Ascending aorta (tissue), 2 donors: ENCODE results near the gene PELI1. TPM values are rescaled to one million over a fixed set of nuclear protein-coding genes. Genes with fewer than 3 reads are reported as not detected.

ENCODE experiments used
- DNase-seq, 2 donors: peaks; one replicate each; pipeline ENCODE4 v3.0.0-alpha.2; 2019; ENCODE audit warnings: low spot score in 2 of 2
- H3K27ac ChIP-seq, 2 donors: fragments of 200-600 bp; sonication (generic); one replicate each; pipeline ENCODE4 v1.5.1; 2016 to 2017; ENCODE audit warnings: mild to moderate bottlenecking in 1 of 2
- H3K27me3 ChIP-seq: fragments of 200-600 bp; sonication (generic); one replicate; pipeline ENCODE4 v1.5.1; 2017
- H3K36me3 ChIP-seq, 2 donors: fragments of 200-600 bp; sonication (generic); one replicate each; pipeline ENCODE4 v1.5.1; 2016
- H3K4me1 ChIP-seq, 2 donors: fragments of 200-600 bp; sonication (generic); one replicate each; pipeline ENCODE4 v1.5.1; 2016 to 2017; ENCODE audit warnings: mild to moderate bottlenecking in 1 of 2
- H3K4me3 ChIP-seq, 2 donors: fragments of 200-600 bp; sonication (generic); one replicate each; pipeline ENCODE4 v1.5.1; 2016 to 2017; ENCODE audit warnings: mild to moderate bottlenecking in 1 of 2
- H3K9me3 ChIP-seq, 2 donors: fragments of 200-600 bp; sonication (generic); one replicate each; pipeline ENCODE4 v1.5.1; 2016
- intact Hi-C: fragments of 100-400 bp; cut with DNase I; formaldehyde crosslinking; loops from one replicate; pipeline ENCODE4 v1.15.1; 2023
- total RNA-seq: library from RNA; depleted of rRNA; stranded (reverse); fragments of >200 nt; gene quantifications from one replicate; pipeline ENCODE4 v1.1.0, GENCODE V29; 2016
- TF ChIP-seq, protein P1 (sequence below), 3 experiments: fragments of 200-600 bp in 2 of 3; fragments of 450-650 bp in 1 of 3; sonication (generic) in 2 of 3; IDR thresholded peaks; one replicate each; pipeline ENCODE4 v1.5.1; 2016 to 2019; ENCODE audit warnings: antibody characterized with exemption in 3 of 3, mild to moderate bottlenecking in 1 of 3, moderate library complexity in 1 of 3

PELI1 gene
- total RNA-seq, 1 donor from 2014 or later: 140 TPM

DNA sequence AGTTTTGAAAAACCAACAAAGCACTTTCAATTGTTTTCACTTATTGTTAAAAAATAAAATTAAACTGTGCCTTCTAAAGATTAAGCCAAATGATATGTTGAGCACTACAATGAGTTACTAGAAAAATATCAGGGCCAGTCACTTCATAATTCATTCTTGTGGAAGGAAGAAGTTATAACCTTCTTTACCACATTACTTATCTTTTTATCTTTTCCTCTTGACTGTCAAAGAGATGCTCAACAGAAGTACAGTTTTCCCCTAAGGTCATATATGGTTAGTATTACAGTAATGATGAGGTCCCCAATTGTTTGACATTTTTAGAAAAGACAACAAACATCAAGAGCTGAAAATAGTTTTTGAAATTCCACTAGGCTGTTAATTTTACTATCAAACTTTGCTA, 9.4 kb downstream of the PELI1 start:
- TF ChIP-seq, protein P1, sequence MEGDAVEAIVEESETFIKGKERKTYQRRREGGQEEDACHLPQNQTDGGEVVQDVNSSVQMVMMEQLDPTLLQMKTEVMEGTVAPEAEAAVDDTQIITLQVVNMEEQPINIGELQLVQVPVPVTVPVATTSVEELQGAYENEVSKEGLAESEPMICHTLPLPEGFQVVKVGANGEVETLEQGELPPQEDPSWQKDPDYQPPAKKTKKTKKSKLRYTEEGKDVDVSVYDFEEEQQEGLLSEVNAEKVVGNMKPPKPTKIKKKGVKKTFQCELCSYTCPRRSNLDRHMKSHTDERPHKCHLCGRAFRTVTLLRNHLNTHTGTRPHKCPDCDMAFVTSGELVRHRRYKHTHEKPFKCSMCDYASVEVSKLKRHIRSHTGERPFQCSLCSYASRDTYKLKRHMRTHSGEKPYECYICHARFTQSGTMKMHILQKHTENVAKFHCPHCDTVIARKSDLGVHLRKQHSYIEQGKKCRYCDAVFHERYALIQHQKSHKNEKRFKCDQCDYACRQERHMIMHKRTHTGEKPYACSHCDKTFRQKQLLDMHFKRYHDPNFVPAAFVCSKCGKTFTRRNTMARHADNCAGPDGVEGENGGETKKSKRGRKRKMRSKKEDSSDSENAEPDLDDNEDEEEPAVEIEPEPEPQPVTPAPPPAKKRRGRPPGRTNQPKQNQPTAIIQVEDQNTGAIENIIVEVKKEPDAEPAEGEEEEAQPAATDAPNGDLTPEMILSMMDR (IDR thresholded peaks at IDR 0.05): no peak
- H3K4me1 ChIP-seq: peaks cover 0 to 27% of the 10 kb centered on the region in 2 donors
- intact Hi-C loops: no loop called here
- H3K9me3 ChIP-seq: no peaks in the 10 kb centered on the region
- no peak overlapping the region for H3K4me3 ChIP-seq
- no peaks in the 10 kb centered on the region for H3K27me3 ChIP-seq
- no peak for DNase-seq
- no peaks in the 10 kb centered on the region for H3K36me3 ChIP-seq
- H3K27ac ChIP-seq: no peak overlapping the region

DNA sequence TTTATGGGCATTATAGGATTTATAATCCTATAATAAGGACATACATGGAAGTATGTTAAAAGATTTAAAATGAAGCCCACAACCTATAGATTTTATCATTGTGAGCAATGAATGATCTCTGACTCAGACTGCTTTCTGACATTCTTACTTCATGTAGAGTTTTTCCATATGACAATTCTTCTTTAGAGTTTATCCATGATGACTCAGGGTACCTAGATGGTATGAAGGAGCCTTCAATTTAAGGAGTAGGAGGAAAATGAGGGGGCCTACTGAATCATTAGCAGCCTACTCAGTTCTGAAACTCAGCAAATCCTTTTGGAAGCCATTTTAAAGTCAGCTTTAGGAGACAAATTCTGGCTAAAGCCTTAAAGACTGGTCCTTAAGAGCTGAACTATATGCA, 10.4 kb downstream of the PELI1 start:
- intact Hi-C loops: no loop called here
- H3K27me3 ChIP-seq: no peaks in the 10 kb centered on the region
- TF ChIP-seq, protein P1 (IDR thresholded peaks at IDR 0.05): no peak
- H3K27ac ChIP-seq: no peak overlapping the region
- H3K36me3 ChIP-seq: no peaks in the 10 kb centered on the region
- no peak overlapping the region for H3K4me3 ChIP-seq
- H3K4me1 ChIP-seq: peaks cover 0 to 25% of the 10 kb centered on the region in 2 donors
- no peaks in the 10 kb centered on the region for H3K9me3 ChIP-seq
- no peak for DNase-seq

DNA sequence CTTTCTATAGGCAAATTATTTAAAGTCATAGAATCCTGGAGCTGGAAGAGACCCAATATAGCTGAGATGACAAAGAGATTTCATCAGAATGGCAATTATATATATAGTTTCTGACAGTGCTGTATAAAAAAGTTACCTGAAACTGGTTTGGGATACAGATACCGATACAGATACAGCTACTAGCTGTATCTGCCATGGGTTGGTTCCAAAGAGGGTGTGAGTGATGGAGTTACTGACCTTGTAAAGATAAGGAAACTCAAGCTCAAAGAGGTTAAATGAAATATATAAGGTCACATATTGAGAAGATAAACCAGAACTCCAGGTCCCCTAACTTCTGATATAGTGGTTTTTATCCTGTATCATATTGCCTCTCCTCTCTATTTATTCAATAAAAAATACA, 10.9 kb downstream of the PELI1 start:
- no peak overlapping the region for H3K27ac ChIP-seq
- DNase-seq: no peak
- no peaks in the 10 kb centered on the region for H3K36me3 ChIP-seq
- peaks cover 0 to 24% of the 10 kb centered on the region in 2 donors for H3K4me1 ChIP-seq
- TF ChIP-seq, protein P1 (IDR thresholded peaks at IDR 0.05): no peak
- H3K4me3 ChIP-seq: no peak overlapping the region
- intact Hi-C loops: no loop called here
- no peaks in the 10 kb centered on the region for H3K27me3 ChIP-seq
- H3K9me3 ChIP-seq: no peaks in the 10 kb centered on the region

DNA sequence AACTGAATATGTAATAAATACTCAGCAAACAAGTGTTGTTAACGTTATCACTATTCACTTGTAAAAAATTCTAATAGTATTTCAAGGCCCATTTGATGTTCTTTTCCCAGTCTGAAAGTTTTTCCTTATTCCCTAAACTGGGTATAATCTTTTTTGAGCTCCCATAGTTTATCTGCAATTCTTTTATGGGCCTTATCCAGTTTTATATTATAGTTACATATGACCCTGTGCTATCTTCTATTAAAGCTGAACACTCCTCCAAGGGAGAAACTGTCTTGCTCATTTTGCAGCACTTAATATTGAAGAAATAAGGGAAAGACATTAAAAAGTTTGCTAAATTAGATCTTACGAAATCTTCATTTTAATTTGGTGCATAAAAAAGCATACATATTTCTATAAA, 13.9 kb downstream of the PELI1 start:
- H3K4me3 ChIP-seq: no peak overlapping the region
- H3K27me3 ChIP-seq: no peaks in the 10 kb centered on the region
- no peak overlapping the region for H3K27ac ChIP-seq
- peaks cover 0 to 12% of the 10 kb centered on the region in 2 donors for H3K4me1 ChIP-seq
- intact Hi-C loops: no loop called here
- TF ChIP-seq, protein P1 (IDR thresholded peaks at IDR 0.05): no peak
- H3K9me3 ChIP-seq: no peaks in the 10 kb centered on the region
- no peak for DNase-seq
- no peaks in the 10 kb centered on the region for H3K36me3 ChIP-seq

DNA sequence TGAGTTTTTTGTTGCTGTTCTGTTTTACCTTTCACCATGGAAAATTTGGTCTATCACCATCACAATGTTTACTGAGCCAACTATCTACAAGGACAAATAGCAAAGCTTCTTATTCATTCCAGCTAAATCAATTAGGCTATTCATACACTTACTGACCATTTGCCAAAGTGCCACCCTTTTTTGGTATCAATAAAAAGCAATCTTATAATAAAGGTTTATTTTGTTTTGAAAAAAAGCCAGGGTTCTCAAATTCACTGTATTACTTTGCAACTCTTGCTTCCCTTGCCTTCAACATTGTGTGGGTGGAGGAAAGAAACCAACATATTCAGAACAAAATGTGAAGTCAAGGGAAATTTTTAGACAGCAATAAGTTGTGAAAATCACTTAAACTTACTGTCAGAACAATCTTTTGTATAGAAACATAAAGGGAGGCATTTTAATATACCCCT, 15.3 kb downstream of the PELI1 start:
- no peaks in the 10 kb centered on the region for H3K36me3 ChIP-seq
- H3K4me3 ChIP-seq: no peak overlapping the region
- intact Hi-C loops: no loop called here
- H3K9me3 ChIP-seq: no peaks in the 10 kb centered on the region
- peaks cover 0 to 5% of the 10 kb centered on the region in 2 donors for H3K4me1 ChIP-seq
- DNase-seq: no peak
- TF ChIP-seq, protein P1 (IDR thresholded peaks at IDR 0.05): no peak
- no peak overlapping the region for H3K27ac ChIP-seq
- H3K27me3 ChIP-seq: no peaks in the 10 kb centered on the region

DNA sequence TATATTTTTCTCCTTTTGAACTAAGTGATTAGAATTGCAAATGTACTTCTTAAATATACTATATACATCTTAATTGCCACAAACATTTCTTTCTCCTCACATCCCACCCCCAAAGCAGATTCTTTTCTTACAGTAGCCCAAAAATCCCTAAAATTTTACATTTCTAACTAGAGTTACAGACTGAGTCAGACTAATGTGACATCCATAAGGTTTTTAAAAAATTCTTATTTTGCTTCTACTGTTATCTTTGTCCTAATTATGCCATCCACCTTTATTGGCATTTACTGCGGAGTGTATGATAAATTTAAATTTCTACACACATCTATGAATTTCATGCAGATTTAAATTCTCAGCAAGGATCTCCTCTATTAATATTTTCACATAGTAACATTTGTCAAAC, 15.8 kb downstream of the PELI1 start:
- H3K36me3 ChIP-seq: no peaks in the 10 kb centered on the region
- intact Hi-C loops: no loop called here
- TF ChIP-seq, protein P1 (IDR thresholded peaks at IDR 0.05): no peak
- H3K4me3 ChIP-seq: no peak overlapping the region
- peaks cover 0 to 5% of the 10 kb centered on the region in 2 donors for H3K4me1 ChIP-seq
- no peaks in the 10 kb centered on the region for H3K27me3 ChIP-seq
- no peak overlapping the region for H3K27ac ChIP-seq
- no peaks in the 10 kb centered on the region for H3K9me3 ChIP-seq
- DNase-seq: no peak
